GM12878 (cell line): ENCODE results near the gene LSM7. TPM values are rescaled to one million over a fixed set of nuclear protein-coding genes. Genes with fewer than 3 reads are reported as not detected.

Experiments
- ATAC-seq: fragments of 200-7000 bp; cut with Tn5 transposase; 3 replicates; pipeline ENCODE4 v1.9.1; 2020; ENCODE audit warnings: mild to moderate bottlenecking, moderate library complexity
- BruUV-seq: library from RNA; stranded (reverse); fragments of 400-500 nt; replicated peaks from 2 replicates; lab custom pipeline; 2021; lab: Mats Ljungman, UMichigan
- CTCF ChIA-PET: fragments of 300-600 bp; sonication (Branson Sonifier 250); formaldehyde crosslinking; extraction: SDS; loops from one replicate; lab custom pipeline; 2021; ENCODE audit warnings: inconsistent platforms; lab: Yijun Ruan, JAX
- POLR2A ChIA-PET: fragments of 350-600 bp; formaldehyde crosslinking; extraction: SDS; loops from one replicate; lab custom pipeline; 2021; ENCODE audit warnings: inconsistent platforms; lab: Charles Lee
- RAD21 ChIA-PET: fragments of 300-600 bp; sonication (Branson Sonifier 250); formaldehyde crosslinking; loops from one replicate; lab custom pipeline; 2023; ENCODE audit warnings: antibody characterized with exemption; ENCODE audit not compliant: unreplicated experiment; lab: Charles Lee
- SMC1A ChIA-PET: fragments of 300-600 bp; sonication (Branson Sonifier 250); formaldehyde crosslinking; loops from one replicate; lab custom pipeline; 2023; ENCODE audit not compliant: unreplicated experiment, uncharacterized antibody; lab: Charles Lee
- DNase-seq: peaks from one replicate; pipeline ENCODE4 v3.0.0-alpha.2; 2011; ENCODE audit warnings: low read depth, low spot score
- FAIRE-seq: peaks from 3 replicates; lab custom pipeline; 2011; peaks lifted over from hg19 to GRCh38; lab: Jason Lieb, UNC
- H2AFZ ChIP-seq: 2 replicates; pipeline ENCODE4 v1.6.0; 2011; ENCODE audit warnings: low read depth, low read length, control low read depth; ENCODE audit not compliant: control insufficient read depth
- H3K27ac ChIP-seq: 2 replicates; pipeline ENCODE4 v1.5.1; 2011; ENCODE audit warnings: control low read depth; ENCODE audit not compliant: control insufficient read depth, insufficient read depth
- H3K27me3 ChIP-seq, 2 experiments: replicated peaks in 1 of 2; 2 replicates each; pipeline versions ENCODE4 v1.6.0 to v1.6.1; 2011; ENCODE audit warnings: low read length in 1 of 2; ENCODE audit not compliant: control insufficient read depth in 2 of 2, insufficient read depth in 2 of 2
- H3K36me3 ChIP-seq, 2 experiments: 2 replicates each; pipeline ENCODE4 v1.5.1; 2011; ENCODE audit warnings: low read length in 1 of 2; ENCODE audit not compliant: control insufficient read depth in 2 of 2, insufficient read depth in 2 of 2
- H3K4me1 ChIP-seq: 2 replicates; pipeline ENCODE4 v1.6.1; 2011; ENCODE audit warnings: mild to moderate bottlenecking, low read length, moderate library complexity, mixed read lengths; ENCODE audit not compliant: control insufficient read depth, insufficient read depth
- H3K4me2 ChIP-seq: 2 replicates; pipeline ENCODE4 v1.6.0; 2011; ENCODE audit warnings: control low read depth; ENCODE audit not compliant: control insufficient read depth, insufficient read depth
- H3K4me3 ChIP-seq: fragments of 200-600 bp; sonication (generic); 2 replicates; pipeline ENCODE4 v1.5.1; 2016
- H3K79me2 ChIP-seq: 2 replicates; pipeline ENCODE4 v1.6.0; 2011; ENCODE audit warnings: low read length; ENCODE audit not compliant: control insufficient read depth, insufficient read depth
- H3K9ac ChIP-seq: 2 replicates; pipeline ENCODE4 v1.8.0; 2011; ENCODE audit warnings: low read length, control low read depth, mixed read lengths; ENCODE audit not compliant: control insufficient read depth, insufficient read depth
- H3K9me3 ChIP-seq: replicated peaks from 3 replicates; pipeline ENCODE4 v1.5.1; 2011; ENCODE audit warnings: mild to moderate bottlenecking, low read length; ENCODE audit not compliant: control insufficient read depth, insufficient read depth
- H4K20me1 ChIP-seq: 2 replicates; pipeline ENCODE4 v1.6.0; 2011; ENCODE audit not compliant: control insufficient read depth, insufficient read depth
- CHD2 ChIP-seq: IDR thresholded peaks from 2 replicates; pipeline ENCODE4 v1.6.1; 2011; ENCODE audit warnings: low read depth, low read length, improper control_type of control experiment, borderline replicate concordance
- FOS ChIP-seq: IDR thresholded peaks from 3 replicates; pipeline ENCODE4 v1.6.1; 2011; ENCODE audit warnings: borderline replicate concordance; ENCODE audit not compliant: insufficient read length; ENCODE audit errors: extremely low read depth
- JUNB ChIP-seq: IDR thresholded peaks from 2 replicates; pipeline ENCODE4 v1.6.1; 2016; ENCODE audit warnings: antibody characterized with exemption, mild to moderate bottlenecking
- KAT2A ChIP-seq: conservative IDR thresholded peaks from 2 replicates; pipeline ENCODE4 v1.6.1; 2011; ENCODE audit warnings: low read depth, low read length; ENCODE audit not compliant: control insufficient read depth
- NR2C2 ChIP-seq: IDR thresholded peaks from 2 replicates; pipeline ENCODE4 v1.6.1; 2011; ENCODE audit warnings: borderline replicate concordance, low read depth; ENCODE audit not compliant: control insufficient read depth, insufficient read length
- NRF1 ChIP-seq: conservative IDR thresholded peaks from 2 replicates; pipeline ENCODE4 v1.6.1; 2011; ENCODE audit warnings: mild to moderate bottlenecking, low read depth, low read length, improper control_type of control experiment
- PAX8 ChIP-seq: fragments of 450-650 bp; IDR thresholded peaks from 2 replicates; pipeline ENCODE4 v1.6.1; 2017; ENCODE audit warnings: mild to moderate bottlenecking, moderate library complexity
- POU2F2 ChIP-seq: IDR thresholded peaks from 3 replicates; pipeline ENCODE4 v1.6.1; 2011; ENCODE audit warnings: low read depth, mild to moderate bottlenecking, low read length, borderline replicate concordance
- SIX5 ChIP-seq: IDR thresholded peaks from 2 replicates; pipeline ENCODE4 v1.6.1; 2011; ENCODE audit warnings: mild to moderate bottlenecking, low read depth, low read length, moderate library complexity; ENCODE audit not compliant: severe bottlenecking
- SRF ChIP-seq, 2 experiments: IDR thresholded peaks; 2 replicates each; pipeline ENCODE4 v1.6.1; 2011; ENCODE audit warnings: low read depth in 2 of 2, low read length in 2 of 2, mild to moderate bottlenecking in 1 of 2, moderate library complexity in 1 of 2
- STAT3 ChIP-seq: IDR thresholded peaks from 2 replicates; pipeline ENCODE4 v1.6.1; 2011; ENCODE audit warnings: low read depth, low read length, improper control_type of control experiment
- SUPT20H ChIP-seq: IDR thresholded peaks from 2 replicates; pipeline ENCODE4 v1.6.1; 2011; ENCODE audit warnings: low read depth, mild to moderate bottlenecking, low read length, moderate library complexity, borderline replicate concordance; ENCODE audit not compliant: control insufficient read depth
- TAF1 ChIP-seq: IDR thresholded peaks from 2 replicates; pipeline ENCODE4 v1.6.1; 2011; ENCODE audit warnings: mild to moderate bottlenecking, low read depth, low read length, borderline replicate concordance
- WGBS: methylation state at CpG from one replicate; pipeline ENCODE4 v1.1.6; 2016; ENCODE audit warnings: low lambda C conversion rate; ENCODE audit not compliant: insufficient replicate concordance, insufficient coverage; ENCODE audit errors: missing lambda C conversion rate; 5-methylcytosine and 5-hydroxymethylcytosine counted together
- in situ Hi-C: fragments of 300-500 bp; cut with MboI; formaldehyde crosslinking; loops from 9 replicates; pipeline ENCODE4 v1.14.3; 2018; ENCODE audit warnings: mixed read lengths
- intact Hi-C: fragments of 100-400 bp; cut with micrococcal nuclease; formaldehyde crosslinking; loops from one replicate; pipeline ENCODE4 v1.14.2; 2022; ENCODE audit not compliant: unreplicated experiment
- polyA plus RNA-seq, 11 experiments: library from polyadenylated mRNA; depleted of rRNA in 4 of 11; unstranded in 6 of 11; stranded (reverse) in 5 of 11; fragments of >200 nt; fragmentation: Nextera tagmentation in 4 of 11; fragmentation: Illumina TruSeq in 1 of 11; extraction: Ambion mirVana in 4 of 11; extraction: Trizol in 1 of 11; gene quantifications; 1 replicate in 1 of 11; 2 replicates in 10 of 11; pipeline versions ENCODE4 v1.2.1 to v1.2.3, GENCODE V29; 2011 to 2016; ENCODE audit warnings: inconsistent platforms in 2 of 11, missing spikeins in 2 of 11, low read depth in 1 of 11
- total RNA-seq, 4 experiments: library from RNA; depleted of rRNA in 3 of 4; stranded (reverse); fragments of >200 nt in 3 of 4; fragmentation: Illumina TruSeq in 1 of 4; extraction: Trizol in 1 of 4; gene quantifications; 2 replicates each; pipeline versions ENCODE4 v1.2.1 to v1.2.3, GENCODE V29; 2013 to 2021
- TF ChIP-seq, protein P1 (sequence below): IDR thresholded peaks from 2 replicates; pipeline ENCODE4 v1.6.1; 2012; ENCODE audit warnings: improper control_type of control experiment, low read depth, low read length; ENCODE audit not compliant: insufficient replicate concordance
- TF ChIP-seq, protein P2 (sequence below): fragments of 450-650 bp; formaldehyde crosslinking; IDR thresholded peaks from 2 replicates; pipeline ENCODE4 v1.5.0; 2022; ENCODE audit warnings: mild to moderate bottlenecking, missing genetic modification characterization

LSM7 gene
- total and polyA plus RNA-seq, 10 of the 15 experiments (the other 5 are each of a cell fraction or from before 2014, with no cell fraction given): 24.4 to 424 (median 217) TPM

DNA sequence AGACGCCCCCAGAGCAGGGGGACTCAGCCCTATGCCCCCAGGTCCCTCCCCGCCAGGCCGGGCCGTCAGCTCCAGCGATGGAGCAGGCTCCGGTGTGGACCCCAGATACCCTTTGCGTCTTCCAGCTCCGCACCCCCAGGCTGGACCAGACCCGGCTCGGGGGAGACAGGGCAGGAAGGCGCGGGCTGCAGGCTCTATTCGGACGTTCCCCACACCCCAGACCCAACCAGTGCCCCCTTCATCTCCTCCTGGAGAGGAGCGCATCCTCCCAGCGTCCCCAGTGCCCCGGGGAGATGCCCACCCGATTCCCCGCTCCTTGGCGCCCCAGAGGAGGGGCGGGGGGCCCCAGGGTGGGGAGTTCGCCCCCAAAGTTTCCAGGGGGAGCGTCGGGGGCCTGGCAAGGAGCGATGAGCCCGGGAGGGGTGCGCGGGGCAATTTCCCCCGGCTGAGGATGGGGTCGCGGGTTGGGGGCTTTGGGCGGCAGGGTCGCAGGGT is 20.8 kb downstream of the LSM7 start:
- no peaks in the 10 kb centered on the region for H3K4me1 ChIP-seq
- H3K4me2 ChIP-seq: no peak overlapping the region
- peaks cover 9 to 12% of the 10 kb centered on the region in 2 experiments; a peak in 3 of 4 replicates for H3K27me3 ChIP-seq
- no peaks in the 10 kb centered on the region for H4K20me1 ChIP-seq
- H3K9ac ChIP-seq: no peak overlapping the region
- no peak overlapping the region for H3K4me3 ChIP-seq
- ChIA-PET CTCF (no interaction called here), POLR2A (no interaction called here), RAD21 (no interaction called here), SMC1A (no interaction called here)
- H3K27ac ChIP-seq: no peak overlapping the region
- FAIRE-seq (no peak), DNase-seq (no peak), ATAC-seq (no peak)
- H3K36me3 ChIP-seq: no peaks in the 10 kb centered on the region
- no TSS peak for BruUV-seq
- 32% methylated on average over 23 of the region's 33 CpGs for WGBS
- intact Hi-C loops: no loop called here
- in situ Hi-C loops: no loop called here
- no peaks in the 10 kb centered on the region for H3K9me3 ChIP-seq
- H2AFZ ChIP-seq: no peak overlapping the region
- H3K79me2 ChIP-seq: no peaks in the 10 kb centered on the region
- TF ChIP-seq FOS: no peak
- TF ChIP-seq SIX5: no peak
- TF ChIP-seq CHD2: no peak
- TF ChIP-seq NRF1: no peak
- no peak for TF ChIP-seq SRF (IDR thresholded peaks at IDR 0.05; ENCODE audit: low read depth in 2 of 2, low read length in 2 of 2)
- TF ChIP-seq NR2C2: no peak
- TF ChIP-seq SUPT20H: no peak
- TF ChIP-seq KAT2A: no peak
- no peak for TF ChIP-seq STAT3
- TF ChIP-seq, protein P1, sequence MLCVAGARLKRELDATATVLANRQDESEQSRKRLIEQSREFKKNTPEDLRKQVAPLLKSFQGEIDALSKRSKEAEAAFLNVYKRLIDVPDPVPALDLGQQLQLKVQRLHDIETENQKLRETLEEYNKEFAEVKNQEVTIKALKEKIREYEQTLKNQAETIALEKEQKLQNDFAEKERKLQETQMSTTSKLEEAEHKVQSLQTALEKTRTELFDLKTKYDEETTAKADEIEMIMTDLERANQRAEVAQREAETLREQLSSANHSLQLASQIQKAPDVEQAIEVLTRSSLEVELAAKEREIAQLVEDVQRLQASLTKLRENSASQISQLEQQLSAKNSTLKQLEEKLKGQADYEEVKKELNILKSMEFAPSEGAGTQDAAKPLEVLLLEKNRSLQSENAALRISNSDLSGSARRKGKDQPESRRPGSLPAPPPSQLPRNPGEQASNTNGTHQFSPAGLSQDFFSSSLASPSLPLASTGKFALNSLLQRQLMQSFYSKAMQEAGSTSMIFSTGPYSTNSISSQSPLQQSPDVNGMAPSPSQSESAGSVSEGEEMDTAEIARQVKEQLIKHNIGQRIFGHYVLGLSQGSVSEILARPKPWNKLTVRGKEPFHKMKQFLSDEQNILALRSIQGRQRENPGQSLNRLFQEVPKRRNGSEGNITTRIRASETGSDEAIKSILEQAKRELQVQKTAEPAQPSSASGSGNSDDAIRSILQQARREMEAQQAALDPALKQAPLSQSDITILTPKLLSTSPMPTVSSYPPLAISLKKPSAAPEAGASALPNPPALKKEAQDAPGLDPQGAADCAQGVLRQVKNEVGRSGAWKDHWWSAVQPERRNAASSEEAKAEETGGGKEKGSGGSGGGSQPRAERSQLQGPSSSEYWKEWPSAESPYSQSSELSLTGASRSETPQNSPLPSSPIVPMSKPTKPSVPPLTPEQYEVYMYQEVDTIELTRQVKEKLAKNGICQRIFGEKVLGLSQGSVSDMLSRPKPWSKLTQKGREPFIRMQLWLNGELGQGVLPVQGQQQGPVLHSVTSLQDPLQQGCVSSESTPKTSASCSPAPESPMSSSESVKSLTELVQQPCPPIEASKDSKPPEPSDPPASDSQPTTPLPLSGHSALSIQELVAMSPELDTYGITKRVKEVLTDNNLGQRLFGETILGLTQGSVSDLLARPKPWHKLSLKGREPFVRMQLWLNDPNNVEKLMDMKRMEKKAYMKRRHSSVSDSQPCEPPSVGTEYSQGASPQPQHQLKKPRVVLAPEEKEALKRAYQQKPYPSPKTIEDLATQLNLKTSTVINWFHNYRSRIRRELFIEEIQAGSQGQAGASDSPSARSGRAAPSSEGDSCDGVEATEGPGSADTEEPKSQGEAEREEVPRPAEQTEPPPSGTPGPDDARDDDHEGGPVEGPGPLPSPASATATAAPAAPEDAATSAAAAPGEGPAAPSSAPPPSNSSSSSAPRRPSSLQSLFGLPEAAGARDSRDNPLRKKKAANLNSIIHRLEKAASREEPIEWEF: no peak
- TF ChIP-seq, protein P2, sequence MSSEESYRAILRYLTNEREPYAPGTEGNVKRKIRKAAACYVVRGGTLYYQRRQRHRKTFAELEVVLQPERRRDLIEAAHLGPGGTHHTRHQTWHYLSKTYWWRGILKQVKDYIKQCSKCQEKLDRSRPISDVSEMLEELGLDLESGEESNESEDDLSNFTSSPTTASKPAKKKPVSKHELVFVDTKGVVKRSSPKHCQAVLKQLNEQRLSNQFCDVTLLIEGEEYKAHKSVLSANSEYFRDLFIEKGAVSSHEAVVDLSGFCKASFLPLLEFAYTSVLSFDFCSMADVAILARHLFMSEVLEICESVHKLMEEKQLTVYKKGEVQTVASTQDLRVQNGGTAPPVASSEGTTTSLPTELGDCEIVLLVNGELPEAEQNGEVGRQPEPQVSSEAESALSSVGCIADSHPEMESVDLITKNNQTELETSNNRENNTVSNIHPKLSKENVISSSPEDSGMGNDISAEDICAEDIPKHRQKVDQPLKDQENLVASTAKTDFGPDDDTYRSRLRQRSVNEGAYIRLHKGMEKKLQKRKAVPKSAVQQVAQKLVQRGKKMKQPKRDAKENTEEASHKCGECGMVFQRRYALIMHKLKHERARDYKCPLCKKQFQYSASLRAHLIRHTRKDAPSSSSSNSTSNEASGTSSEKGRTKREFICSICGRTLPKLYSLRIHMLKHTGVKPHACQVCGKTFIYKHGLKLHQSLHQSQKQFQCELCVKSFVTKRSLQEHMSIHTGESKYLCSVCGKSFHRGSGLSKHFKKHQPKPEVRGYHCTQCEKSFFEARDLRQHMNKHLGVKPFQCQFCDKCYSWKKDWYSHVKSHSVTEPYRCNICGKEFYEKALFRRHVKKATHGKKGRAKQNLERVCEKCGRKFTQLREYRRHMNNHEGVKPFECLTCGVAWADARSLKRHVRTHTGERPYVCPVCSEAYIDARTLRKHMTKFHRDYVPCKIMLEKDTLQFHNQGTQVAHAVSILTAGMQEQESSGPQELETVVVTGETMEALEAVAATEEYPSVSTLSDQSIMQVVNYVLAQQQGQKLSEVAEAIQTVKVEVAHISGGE (CRISPR knock-in tag): no peak
- TF ChIP-seq TAF1: no peak
- no peak for TF ChIP-seq POU2F2
- TF ChIP-seq PAX8: no peak
- no peak for TF ChIP-seq JUNB
